Effector memory CD8-positive, alpha-beta T cell (primary cell): ENCODE results near the gene DNAJC16.
"Not testable (repeated sequence)": the region's sequence is repeated elsewhere in the genome, so short reads cannot be mapped to it uniquely, and the experiment has no call there.

Experiments
- ATAC-seq: fragments of 150-1000 bp; cut with Tn5 transposase; replicated peaks from 2 replicates; pipeline ENCODE4 v1.10.0; 2021; ENCODE audit warnings: mild to moderate bottlenecking, moderate library complexity
- DNase-seq, 3 experiments: peaks; one replicate each; pipeline ENCODE4 v3.0.0; 2021
- H3K27ac Mint-ChIP-seq, 2 donors: one replicate each; pipeline ENCODE4 v1.8.0; 2022; ENCODE audit warnings: mild to moderate bottlenecking in 2 of 2, mixed read lengths in 2 of 2, moderate library complexity in 2 of 2
- H3K27me3 Mint-ChIP-seq, 2 donors: one replicate each; pipeline ENCODE4 v1.8.0; 2022; ENCODE audit warnings: mixed read lengths in 2 of 2
- H3K36me3 Mint-ChIP-seq: one replicate; pipeline ENCODE4 v1.8.0; 2022; ENCODE audit warnings: mild to moderate bottlenecking, moderate library complexity, mixed read lengths; ENCODE audit not compliant: insufficient read depth
- H3K4me1 Mint-ChIP-seq, 2 donors: one replicate each; pipeline ENCODE4 v1.8.0; 2022; ENCODE audit warnings: low read depth in 2 of 2, mixed read lengths in 2 of 2
- H3K4me3 Mint-ChIP-seq, 2 donors: one replicate each; pipeline ENCODE4 v1.8.0; 2022; ENCODE audit warnings: mild to moderate bottlenecking in 2 of 2, mixed read lengths in 2 of 2, moderate library complexity in 2 of 2
- H3K9me3 Mint-ChIP-seq, 2 donors: one replicate each; pipeline ENCODE4 v1.8.0; 2022; ENCODE audit warnings: mixed read lengths in 2 of 2

The DNAJC16 gene

DNA sequence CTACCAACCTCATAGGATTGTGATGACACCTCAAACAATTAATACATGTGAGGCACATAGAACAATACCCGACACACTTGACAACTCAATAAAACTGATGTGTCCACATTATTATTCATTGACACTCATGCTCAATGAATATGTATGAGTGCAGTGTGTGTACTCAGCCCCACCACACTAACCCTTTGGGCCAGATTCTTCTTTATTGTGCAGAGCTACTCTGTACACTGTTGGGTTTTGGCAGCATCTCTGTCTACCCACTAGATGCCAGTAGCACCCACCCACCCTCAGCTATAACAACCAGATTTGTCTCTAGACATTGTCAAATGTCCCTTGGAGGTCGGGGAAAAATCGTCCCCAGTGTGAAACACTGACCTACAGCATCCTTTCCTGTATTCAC, 12.7 kb upstream of the DNAJC16 start:
- DNase-seq (no peak), ATAC-seq (no peak)
- Mint-ChIP-seq H3K4me1 (peaks cover 9 to 15% of the 10 kb centered on the region in 2 donors), H3K27ac (no peak overlapping the region), H3K4me3 (no peak overlapping the region), H3K9me3 (no peaks in the 10 kb centered on the region), H3K36me3 (peaks cover 11% of the 10 kb centered on the region), H3K27me3 (no peaks in the 10 kb centered on the region)

- H3K27ac Mint-ChIP-seq, H3K27me3 Mint-ChIP-seq, H3K4me3 Mint-ChIP-seq, ATAC-seq, DNase-seq, H3K9me3 Mint-ChIP-seq, H3K36me3 Mint-ChIP-seq: not testable (repeated sequence)
- H3K4me1 Mint-ChIP-seq, result peaks cover 9 to 15% of the 10 kb centered on the region in 2 donors
Observed at GRCh38 chr1:15514557-15514956, 12.1 kb upstream of the DNAJC16 start.

- no peak for ATAC-seq
- DNase-seq, result no peak
- no peak overlapping the region for H3K27ac Mint-ChIP-seq
- H3K4me3 Mint-ChIP-seq, result no peak overlapping the region
- no peaks in the 10 kb centered on the region for H3K9me3 Mint-ChIP-seq
- peaks cover 6% of the 10 kb centered on the region for H3K36me3 Mint-ChIP-seq
- H3K4me1 Mint-ChIP-seq, result peaks cover 9 to 15% of the 10 kb centered on the region in 2 donors
- no peaks in the 10 kb centered on the region for H3K27me3 Mint-ChIP-seq
Observed at GRCh38 chr1:15515022-15515663, 11.5 kb upstream of the DNAJC16 start.

- H3K27ac Mint-ChIP-seq, result peak overlapping the region in 1 of 2 donors; percentile 7
- H3K36me3 Mint-ChIP-seq, result peaks cover 7% of the 10 kb centered on the region
- no peak overlapping the region for H3K4me3 Mint-ChIP-seq
- H3K9me3 Mint-ChIP-seq, result no peaks in the 10 kb centered on the region
- H3K4me1 Mint-ChIP-seq, result peaks cover 14 to 19% of the 10 kb centered on the region in 2 donors
- DNase-seq (no peak), ATAC-seq (no peak)
- no peaks in the 10 kb centered on the region for H3K27me3 Mint-ChIP-seq
Observed at GRCh38 chr1:15519625-15520024, 7.0 kb upstream of the DNAJC16 start.

GRCh38 chr1:15521206-15521906, 5.3 kb upstream of the DNAJC16 start:
- Mint-ChIP-seq H3K4me1 (peaks cover 24 to 26% of the 10 kb centered on the region in 2 donors), H3K36me3 (peaks cover 20% of the 10 kb centered on the region)
- not testable (repeated sequence) for H3K27me3 Mint-ChIP-seq, ATAC-seq, DNase-seq, H3K4me3 Mint-ChIP-seq, H3K27ac Mint-ChIP-seq, H3K9me3 Mint-ChIP-seq

DNA sequence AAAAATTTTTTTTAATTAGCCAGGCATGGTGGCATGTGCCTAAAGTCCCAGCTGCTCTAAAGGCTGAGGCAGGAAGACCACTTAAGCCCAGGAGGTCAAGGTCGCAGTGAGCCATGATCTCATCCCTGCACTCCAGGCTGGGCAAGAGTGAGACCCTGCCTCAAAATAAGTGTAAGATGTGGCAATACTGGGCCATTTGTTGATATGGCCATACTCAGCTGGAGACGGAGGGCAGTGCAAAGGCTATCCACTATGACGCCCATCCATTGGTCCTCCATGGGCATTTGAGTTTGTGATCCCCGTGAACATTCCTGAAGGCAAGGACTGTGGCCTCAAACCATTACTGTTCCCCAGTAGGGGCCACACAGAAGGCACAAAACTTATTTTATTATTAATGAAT, 4.1 kb upstream of the DNAJC16 start:
- Mint-ChIP-seq H3K36me3 (peaks cover 30% of the 10 kb centered on the region), H3K4me1 (peaks cover 31% of the 10 kb centered on the region in 2 donors), H3K4me3 (no peak overlapping the region), H3K27me3 (no peaks in the 10 kb centered on the region), H3K9me3 (no peaks in the 10 kb centered on the region), H3K27ac (no peak overlapping the region)
- ATAC-seq (no peak), DNase-seq (no peak)

DNA sequence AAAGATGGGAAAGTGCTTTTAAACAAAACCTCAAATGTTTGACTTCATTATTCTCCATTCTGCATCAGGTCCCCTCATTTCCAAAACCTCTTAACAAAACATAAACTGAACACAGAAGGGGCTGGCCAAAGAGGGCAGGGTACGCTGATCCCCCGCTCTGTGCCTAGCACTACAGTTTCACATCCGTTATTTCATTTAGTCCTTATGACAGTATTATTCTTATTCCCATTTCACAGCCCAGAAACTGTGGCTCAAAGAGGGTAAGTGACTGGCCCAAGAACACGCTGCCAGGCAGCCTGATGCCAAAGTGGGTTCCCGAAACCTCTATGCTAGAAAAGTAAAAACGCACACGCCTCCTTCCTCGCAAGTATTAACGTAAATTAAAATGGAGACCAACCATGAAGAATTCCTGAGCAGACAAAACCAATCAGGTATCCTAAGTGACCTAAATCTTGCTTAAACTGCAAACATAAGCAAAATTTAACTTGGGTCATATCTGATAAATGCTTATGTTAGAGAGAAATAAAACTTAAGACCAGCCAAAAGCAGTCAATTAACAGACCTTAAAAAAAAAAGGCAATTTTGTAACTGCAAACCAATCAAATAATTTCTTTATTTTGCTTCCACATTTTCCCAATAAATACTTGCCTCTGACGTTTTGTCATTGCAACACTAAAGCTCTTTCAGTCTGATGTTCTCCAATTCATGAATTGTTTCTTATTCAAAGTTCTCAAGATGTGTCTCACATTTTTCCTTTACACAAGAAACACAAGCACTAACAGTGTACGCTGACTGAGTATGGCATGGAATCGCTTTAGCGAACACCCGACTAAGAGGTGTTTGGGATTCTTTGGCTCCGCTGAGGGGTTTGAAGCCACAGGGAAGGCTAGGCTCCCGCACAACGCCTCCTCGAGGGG, 3.3 kb upstream of the DNAJC16 start:
- H3K4me3 Mint-ChIP-seq, result peak overlapping the region; percentile 81 to 82
- ATAC-seq, result no peak
- no peaks in the 10 kb centered on the region for H3K9me3 Mint-ChIP-seq
- H3K36me3 Mint-ChIP-seq, result peaks cover 30% of the 10 kb centered on the region
- no peak for DNase-seq
- H3K27me3 Mint-ChIP-seq, result no peaks in the 10 kb centered on the region
- peaks cover 33 to 38% of the 10 kb centered on the region in 2 donors for H3K4me1 Mint-ChIP-seq
- H3K27ac Mint-ChIP-seq, result peak overlapping the region; percentile 99 to 100

DNA sequence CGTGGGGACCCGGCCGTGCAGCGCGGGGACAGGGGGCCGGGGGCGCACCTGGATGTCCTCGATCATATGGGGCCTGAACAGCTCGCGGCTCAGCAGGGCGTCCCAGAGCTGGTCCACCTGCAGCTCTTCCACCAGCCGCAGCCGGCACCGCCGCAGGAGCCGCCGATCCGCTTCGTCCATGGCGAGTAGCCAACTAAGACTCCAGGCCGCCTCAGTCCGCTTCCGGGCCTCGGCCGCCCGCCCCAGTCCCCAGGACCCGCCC, 2.7 kb upstream of the DNAJC16 start, which contains the start of gene CASP9:
Gene CASP9 (minus strand): TSS at position 195 of the 262 bp plus-strand sequence. CDS start 15 bp downstream, at position 180.
- Mint-ChIP-seq H3K4me3 (peak within 1 kb of the TSS; percentile 81 to 82), H3K27me3 (no peaks in the 10 kb centered on the region), H3K27ac (peak within 1 kb of the TSS; percentile 99 to 100), H3K36me3 (peaks cover 30% of the 10 kb centered on the region), H3K9me3 (no peaks in the 10 kb centered on the region), H3K4me1 (peaks cover 32 to 38% of the 10 kb centered on the region in 2 donors)
- no peak for DNase-seq
- ATAC-seq, result no peak

GRCh38 chr1:15524283-15525049, 2.2 kb upstream of the DNAJC16 start:
- Mint-ChIP-seq H3K27ac (peak overlapping the region; percentile 99 to 100), H3K36me3 (peaks cover 30% of the 10 kb centered on the region), H3K27me3 (no peaks in the 10 kb centered on the region), H3K9me3 (no peaks in the 10 kb centered on the region), H3K4me1 (peaks cover 32 to 38% of the 10 kb centered on the region in 2 donors), H3K4me3 (peak overlapping the region; percentile 81 to 82)
- ATAC-seq, result peak; percentile 52
- DNase-seq, result peak; percentile 99 to 100 (median 100)

DNA sequence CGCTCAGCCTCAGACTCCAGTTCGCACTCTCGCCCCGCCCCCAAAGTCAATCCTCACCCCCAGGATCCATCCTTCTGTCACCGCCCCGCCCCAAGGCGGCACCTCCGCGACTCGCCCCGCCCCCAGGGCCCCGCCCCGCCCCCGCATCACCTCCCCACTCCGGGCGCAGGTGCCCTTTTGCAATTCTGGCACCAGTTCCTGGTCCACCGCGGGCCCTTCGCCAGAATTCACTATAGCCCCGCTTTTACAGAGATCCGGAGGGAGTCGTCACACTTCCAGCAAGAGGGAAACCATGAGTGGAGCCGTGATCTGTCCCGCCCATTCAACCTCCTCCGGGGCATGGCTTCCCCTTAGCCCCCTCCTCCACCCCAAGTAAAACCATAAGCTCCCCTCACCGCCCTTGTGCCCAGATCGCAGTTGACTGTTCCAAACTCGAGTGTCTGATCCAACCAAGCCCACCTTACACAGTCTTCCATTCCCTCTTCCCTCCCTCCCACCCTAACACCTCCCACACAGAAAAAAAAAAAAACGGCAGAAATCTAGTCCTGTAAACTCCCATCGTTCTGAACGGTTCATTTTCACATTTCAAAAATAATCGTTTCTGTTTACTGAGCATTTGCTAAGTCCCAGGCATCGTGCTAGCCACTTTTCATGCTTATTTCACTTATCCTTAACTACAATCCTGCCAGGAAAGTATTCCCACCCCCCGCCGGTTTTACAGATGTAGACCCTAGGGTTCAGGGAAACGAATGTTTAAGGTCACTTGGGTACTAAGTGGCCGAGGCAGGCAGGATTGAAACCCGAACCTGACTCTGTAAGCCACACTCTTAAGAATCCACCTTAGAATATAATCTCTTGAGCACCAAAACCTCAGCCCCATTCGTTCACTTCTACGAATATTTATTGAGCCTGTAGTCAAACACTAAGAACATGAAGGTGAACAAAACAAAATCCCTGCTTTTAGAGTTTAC, 1.3 kb upstream of the DNAJC16 start:
- Mint-ChIP-seq H3K27ac (peak overlapping the region; percentile 99 to 100), H3K27me3 (no peaks in the 10 kb centered on the region), H3K9me3 (no peaks in the 10 kb centered on the region), H3K36me3 (peaks cover 30% of the 10 kb centered on the region), H3K4me1 (peaks cover 32 to 38% of the 10 kb centered on the region in 2 donors), H3K4me3 (peak overlapping the region; percentile 81 to 82)
- DNase-seq (peak in 1 of 3 experiments; percentile 8), ATAC-seq (peak; percentile 56)

GRCh38 chr1:15526021-15526489, 593 bp upstream of the DNAJC16 start:
- Mint-ChIP-seq H3K4me3 (peak overlapping the region; percentile 81 to 82), H3K36me3 (peaks cover 30% of the 10 kb centered on the region), H3K9me3 (no peaks in the 10 kb centered on the region), H3K27me3 (no peaks in the 10 kb centered on the region), H3K4me1 (peaks cover 32 to 38% of the 10 kb centered on the region in 2 donors), H3K27ac (peak overlapping the region; percentile 99 to 100)
- DNase-seq (no peak), ATAC-seq (no peak)

GRCh38 chr1:15531003-15531402, 4.4 kb downstream of the DNAJC16 start:
- ATAC-seq, result no peak
- Mint-ChIP-seq H3K4me1 (peaks cover 14 to 25% of the 10 kb centered on the region in 2 donors), H3K36me3 (peaks cover 31% of the 10 kb centered on the region), H3K4me3 (no peak overlapping the region), H3K27ac (no peak overlapping the region), H3K9me3 (no peaks in the 10 kb centered on the region), H3K27me3 (no peaks in the 10 kb centered on the region)
- DNase-seq, result no peak
